CD4-positive, alpha-beta T cell (primary cell): Measurements from ENCODE around the gene BCL2L2. TPM values are rescaled to one million over a fixed set of nuclear protein-coding genes. Genes with fewer than 3 reads are reported as not detected.

Experiments
- ATAC-seq: fragments of 200-7000 bp; cut with Tn5 transposase; one replicate; pipeline ENCODE4 v1.10.0; 2022; ENCODE audit warnings: mild to moderate bottlenecking; ENCODE audit not compliant: poor library complexity
- CTCF ChIA-PET: fragments of 350-600 bp; sonication (Branson Sonifier 250); formaldehyde crosslinking; loops from one replicate; lab custom pipeline; 2021; ENCODE audit warnings: antibody characterized with exemption, inconsistent platforms; lab: Charles Lee
- POLR2A ChIA-PET: fragments of 350-600 bp; sonication (Branson Sonifier 250); formaldehyde crosslinking; loops from one replicate; lab custom pipeline; 2021; ENCODE audit warnings: antibody characterized with exemption, inconsistent platforms; lab: Charles Lee
- DNase-seq, 14 experiments: peaks; one replicate each; pipeline ENCODE4 v3.0.0-alpha.2; 2013 to 2020; ENCODE audit warnings: mixed read lengths in 2 of 14
- H3K27ac ChIP-seq, 2 donors: one replicate each; pipeline versions ENCODE4 v1.5.1 to v1.7.0; 2013; ENCODE audit warnings: low read length in 2 of 2, low read depth in 1 of 2, mild to moderate bottlenecking in 1 of 2
- H3K27me3 ChIP-seq, 2 experiments: 1 replicate in 1 of 2; 2 replicates in 1 of 2; pipeline versions ENCODE4 v1.6.1 to v1.7.0; 2013; ENCODE audit warnings: low read length in 2 of 2, control low read depth in 1 of 2, mild to moderate bottlenecking in 1 of 2, moderate library complexity in 1 of 2; ENCODE audit not compliant: insufficient read depth in 2 of 2, control insufficient read depth in 1 of 2
- H3K36me3 ChIP-seq: one replicate; pipeline ENCODE4 v1.6.1; 2013; ENCODE audit warnings: low read length, control low read depth; ENCODE audit not compliant: insufficient read depth
- H3K4me1 ChIP-seq: one replicate; pipeline ENCODE4 v1.6.1; 2013; ENCODE audit warnings: low read length, control low read depth; ENCODE audit not compliant: insufficient read depth
- H3K4me3 ChIP-seq: one replicate; pipeline ENCODE4 v1.5.1; 2013; ENCODE audit warnings: mild to moderate bottlenecking, low read length, moderate library complexity
- H3K9me3 ChIP-seq, 2 experiments: 1 replicate in 1 of 2; 2 replicates in 1 of 2; pipeline versions ENCODE4 v1.6.1 to v1.7.0; 2013; ENCODE audit warnings: low read length in 2 of 2, mild to moderate bottlenecking in 2 of 2, control low read depth in 1 of 2, moderate library complexity in 1 of 2; ENCODE audit not compliant: control insufficient read depth in 1 of 2, insufficient read depth in 1 of 2
- H3K27ac Mint-ChIP-seq: one replicate; pipeline ENCODE4 v1.8.0; 2020; ENCODE audit warnings: mixed read lengths
- H3K27me3 Mint-ChIP-seq: one replicate; pipeline ENCODE4 v1.8.0; 2021; ENCODE audit warnings: mixed read lengths
- H3K36me3 Mint-ChIP-seq: one replicate; pipeline ENCODE4 v1.8.0; 2021; ENCODE audit warnings: low read depth, mixed read lengths
- H3K4me1 Mint-ChIP-seq: one replicate; pipeline ENCODE4 v1.8.0; 2021; ENCODE audit warnings: low read depth, mixed read lengths
- H3K4me3 Mint-ChIP-seq: one replicate; pipeline ENCODE4 v1.8.0; 2020; ENCODE audit warnings: mild to moderate bottlenecking, mixed read lengths
- H3K9me3 Mint-ChIP-seq: one replicate; pipeline ENCODE4 v1.8.0; 2020; ENCODE audit warnings: mixed read lengths
- intact Hi-C, 2 experiments: fragments of 100-400 bp; cut with DNase I in 1 of 2; cut with micrococcal nuclease in 1 of 2; formaldehyde crosslinking; loops; one replicate each; pipeline versions ENCODE4 v1.15.1 to v1.9.0; 2023 to 2025; cut with DNase I, micrococcal nuclease
- total RNA-seq, 174 experiments: library from RNA in 2 of 174; stranded (reverse) in 2 of 174; gene quantifications; one replicate each; pipeline ENCODE4 v1.2.3 and lab custom pipeline; 2021 to 2026
- TF ChIP-seq, protein P1 (sequence below): fragments of 200-600 bp; IDR thresholded peaks from one replicate; pipeline ENCODE4 v1.8.0; 2022; ENCODE audit warnings: antibody characterized with exemption, mild to moderate bottlenecking

The BCL2L2 gene
- total RNA-seq, 2 experiments from 2014 or later: 2.3 to 3.7 TPM

DNA sequence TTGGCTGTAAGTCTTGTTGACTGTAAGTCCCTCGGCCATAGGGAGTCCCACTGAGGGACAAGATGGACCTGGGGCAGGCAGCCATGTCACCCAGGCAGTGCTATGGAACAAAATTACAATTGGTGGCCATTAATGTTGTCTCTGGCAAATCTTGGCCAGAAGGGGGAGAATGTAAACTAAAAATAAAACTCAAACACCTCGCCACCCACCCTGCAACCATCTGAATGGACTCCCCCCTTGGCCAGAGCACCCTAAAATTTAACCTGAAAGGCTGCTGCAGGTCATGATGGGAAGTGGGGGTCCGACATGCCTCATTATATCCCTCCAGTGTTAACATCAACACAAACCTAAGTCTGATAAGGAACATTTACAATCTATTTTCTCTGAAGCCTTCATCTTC lies 37.8 kb downstream of the BCL2L2 start:
- H3K4me1 Mint-ChIP-seq: no peaks in the 10 kb centered on the region
- no peaks in the 10 kb centered on the region for H3K36me3 ChIP-seq
- H3K4me3 ChIP-seq: no peak overlapping the region
- ChIA-PET CTCF (interaction anchor here (0.7 kb wide), 1 partner anchor 223 kb away, joined by 3 read pairs; no protein-coding TSS in a partner anchor), POLR2A (no interaction called here)
- ATAC-seq (no peak), DNase-seq (no peak)
- peaks cover 19% of the 10 kb centered on the region for H3K27me3 Mint-ChIP-seq
- no peaks in the 10 kb centered on the region for H3K9me3 Mint-ChIP-seq
- H3K4me3 Mint-ChIP-seq: no peak overlapping the region
- TF ChIP-seq, protein P1, sequence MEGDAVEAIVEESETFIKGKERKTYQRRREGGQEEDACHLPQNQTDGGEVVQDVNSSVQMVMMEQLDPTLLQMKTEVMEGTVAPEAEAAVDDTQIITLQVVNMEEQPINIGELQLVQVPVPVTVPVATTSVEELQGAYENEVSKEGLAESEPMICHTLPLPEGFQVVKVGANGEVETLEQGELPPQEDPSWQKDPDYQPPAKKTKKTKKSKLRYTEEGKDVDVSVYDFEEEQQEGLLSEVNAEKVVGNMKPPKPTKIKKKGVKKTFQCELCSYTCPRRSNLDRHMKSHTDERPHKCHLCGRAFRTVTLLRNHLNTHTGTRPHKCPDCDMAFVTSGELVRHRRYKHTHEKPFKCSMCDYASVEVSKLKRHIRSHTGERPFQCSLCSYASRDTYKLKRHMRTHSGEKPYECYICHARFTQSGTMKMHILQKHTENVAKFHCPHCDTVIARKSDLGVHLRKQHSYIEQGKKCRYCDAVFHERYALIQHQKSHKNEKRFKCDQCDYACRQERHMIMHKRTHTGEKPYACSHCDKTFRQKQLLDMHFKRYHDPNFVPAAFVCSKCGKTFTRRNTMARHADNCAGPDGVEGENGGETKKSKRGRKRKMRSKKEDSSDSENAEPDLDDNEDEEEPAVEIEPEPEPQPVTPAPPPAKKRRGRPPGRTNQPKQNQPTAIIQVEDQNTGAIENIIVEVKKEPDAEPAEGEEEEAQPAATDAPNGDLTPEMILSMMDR: no peak
- no peaks in the 10 kb centered on the region for H3K27me3 ChIP-seq
- H3K27ac ChIP-seq: no peak overlapping the region
- H3K9me3 ChIP-seq: no peaks in the 10 kb centered on the region
- intact Hi-C loops: no loop called here
- no peaks in the 10 kb centered on the region for H3K4me1 ChIP-seq
- H3K27ac Mint-ChIP-seq: no peak overlapping the region
- peaks cover 7% of the 10 kb centered on the region for H3K36me3 Mint-ChIP-seq

DNA sequence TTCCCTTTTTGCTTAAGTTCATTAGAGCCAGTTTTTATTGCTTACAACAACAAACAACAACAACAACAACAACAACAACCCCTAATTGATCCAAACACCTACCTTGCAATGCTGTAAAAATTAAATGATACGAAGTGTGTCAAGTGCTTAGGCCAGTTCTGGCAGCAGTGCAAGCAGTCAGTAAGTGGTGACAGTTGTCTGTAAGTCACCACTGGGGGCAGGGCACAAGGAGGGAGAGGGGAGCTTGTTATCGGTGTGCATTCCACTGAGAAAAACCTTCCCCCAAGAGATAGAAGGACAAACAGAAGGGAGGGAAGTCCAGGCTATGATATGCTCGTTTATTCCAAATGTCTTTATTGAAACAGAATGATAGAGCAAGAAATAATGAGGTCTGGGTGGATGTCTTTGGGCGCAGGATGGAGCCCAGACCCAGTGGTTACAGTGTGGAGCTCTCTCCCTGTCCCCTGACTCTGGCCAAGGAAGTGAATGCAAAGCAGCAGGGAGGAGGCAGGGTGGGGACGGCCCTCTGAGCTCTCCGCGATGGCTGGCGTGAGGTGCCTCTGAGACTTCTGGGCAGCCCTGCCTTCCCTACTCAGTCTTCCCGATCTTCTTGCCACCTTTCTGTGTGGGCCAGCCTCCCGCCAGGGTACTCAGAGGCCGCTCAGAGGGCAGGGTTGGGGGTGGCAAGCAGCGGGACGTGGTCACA lies 39.5 kb downstream of the BCL2L2 start:
- peak overlapping the region; percentile 44 for H3K4me3 Mint-ChIP-seq

DNA sequence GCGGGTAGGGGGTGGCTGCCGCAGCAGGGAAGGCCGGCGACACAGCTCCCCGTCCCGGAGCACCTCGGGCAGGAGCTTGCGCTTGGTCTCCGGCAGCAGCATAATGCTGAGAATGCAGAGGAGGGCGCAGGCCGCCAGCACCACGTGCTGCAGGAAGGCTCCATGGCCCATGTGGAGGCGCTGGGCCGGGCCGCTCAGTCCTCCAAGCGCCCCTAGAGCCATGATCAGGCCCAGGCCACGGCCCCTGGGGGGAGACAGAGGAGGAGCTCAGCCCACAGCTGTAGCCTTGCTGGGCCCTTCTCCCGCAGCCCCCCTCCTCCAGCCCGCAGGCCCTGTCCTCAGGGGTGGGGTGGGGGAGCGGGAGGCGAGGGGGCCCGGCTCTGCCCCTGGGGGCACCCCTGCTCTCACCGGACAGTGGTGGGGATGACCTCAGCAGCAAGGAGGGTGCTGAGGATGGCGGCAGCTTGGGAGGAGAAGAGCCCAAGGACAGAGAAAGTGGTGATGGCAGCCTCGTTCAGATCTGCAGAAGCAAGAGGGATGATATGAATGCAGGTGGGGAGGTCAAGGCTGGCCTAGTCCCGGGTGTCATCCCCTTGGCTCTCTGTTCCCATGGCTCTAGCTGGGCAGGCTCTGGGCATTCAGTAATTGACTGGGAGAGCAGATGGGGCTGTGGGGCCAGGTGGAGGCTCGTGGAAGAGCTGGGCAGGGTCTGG lies 40.2 kb downstream of the BCL2L2 start:
- Mint-ChIP-seq H3K36me3 (peaks cover 7% of the 10 kb centered on the region), H3K4me3 (no peak overlapping the region), H3K9me3 (no peaks in the 10 kb centered on the region), H3K27me3 (peaks cover 25% of the 10 kb centered on the region), H3K27ac (no peak overlapping the region), H3K4me1 (no peaks in the 10 kb centered on the region)
- Histone ChIP-seq H3K4me1 (peaks cover 4% of the 10 kb centered on the region), H3K36me3 (no peaks in the 10 kb centered on the region), H3K9me3 (peaks cover 0 to 1% of the 10 kb centered on the region in 2 experiments), H3K27me3 (peaks cover 0 to 7% of the 10 kb centered on the region in 2 experiments), H3K4me3 (no peak overlapping the region), H3K27ac (no peak overlapping the region)
- ChIA-PET CTCF (no interaction called here), POLR2A (no interaction called here)
- TF ChIP-seq, protein P1: no peak
- intact Hi-C loops: no loop called here
- DNase-seq (no peak), ATAC-seq (no peak)

More for the DNA sequence above, 39.5 kb downstream of the BCL2L2 start:
- no peaks in the 10 kb centered on the region for H3K4me1 Mint-ChIP-seq
- Histone ChIP-seq H3K27ac (no peak overlapping the region), H3K4me1 (no peaks in the 10 kb centered on the region), H3K27me3 (peaks cover 0 to 7% of the 10 kb centered on the region in 2 experiments), H3K4me3 (no peak overlapping the region), H3K36me3 (no peaks in the 10 kb centered on the region), H3K9me3 (no peaks in the 10 kb centered on the region)
- H3K27me3 Mint-ChIP-seq: peaks cover 21% of the 10 kb centered on the region
- no peaks in the 10 kb centered on the region for H3K9me3 Mint-ChIP-seq
- H3K36me3 Mint-ChIP-seq: peaks cover 7% of the 10 kb centered on the region
- no peak overlapping the region for H3K27ac Mint-ChIP-seq
- CTCF ChIA-PET: no interaction called here
- ATAC-seq (no peak), DNase-seq (no peak)
- intact Hi-C loops: no loop called here
- POLR2A ChIA-PET: interaction anchor here (1.4 kb wide), 1 partner anchor 25 kb away, joined by 4 read pairs; the partner anchor contains the start of gene PABPN1
- TF ChIP-seq, protein P1: no peak
